Tibial nerve (tissue), 4 donors: Measurements from ENCODE around the gene ODAPH.

Experiments
- EP300 ChIP-seq, 2 donors: sonication (generic); formaldehyde crosslinking; IDR thresholded peaks; one replicate each; pipeline ENCODE4 v1.6.1; 2017; ENCODE audit warnings: antibody characterized with exemption in 2 of 2, mild to moderate bottlenecking in 1 of 2
- POLR2A ChIP-seq, 2 donors: fragments of 450-650 bp; IDR thresholded peaks; one replicate each; pipeline ENCODE4 v1.6.1; 2017; ENCODE audit warnings: antibody characterized with exemption in 2 of 2, mild to moderate bottlenecking in 2 of 2, moderate library complexity in 2 of 2
- TF ChIP-seq, protein P1 (sequence below), 5 experiments: fragments of 200-600 bp in 3 of 5; fragments of 450-650 bp in 2 of 5; sonication (generic) in 3 of 5; IDR thresholded peaks; one replicate each; pipeline ENCODE4 v1.5.1; 2016 to 2019; ENCODE audit warnings: antibody characterized with exemption in 5 of 5, mild to moderate bottlenecking in 3 of 5, moderate library complexity in 2 of 5

DNA sequence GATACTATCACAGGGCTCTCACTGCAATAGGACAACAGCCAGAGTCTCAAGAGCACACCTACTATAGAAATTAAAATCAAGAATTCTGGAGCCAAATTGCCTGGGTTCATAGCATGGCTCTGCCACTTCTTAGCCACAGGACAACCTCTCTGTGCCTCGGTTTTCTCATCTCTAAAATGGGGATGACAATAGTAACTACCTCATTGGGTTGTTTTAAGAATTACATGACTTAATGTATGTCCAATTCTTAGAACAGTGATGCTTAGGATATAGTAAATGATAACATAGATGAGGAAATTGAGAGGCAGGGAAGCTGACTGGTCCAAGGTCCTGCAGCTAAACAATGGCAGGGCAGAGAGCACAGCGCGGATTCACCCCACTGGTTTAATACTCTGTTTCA lies 11.0 kb upstream of the ODAPH start:
- TF ChIP-seq, protein P1, sequence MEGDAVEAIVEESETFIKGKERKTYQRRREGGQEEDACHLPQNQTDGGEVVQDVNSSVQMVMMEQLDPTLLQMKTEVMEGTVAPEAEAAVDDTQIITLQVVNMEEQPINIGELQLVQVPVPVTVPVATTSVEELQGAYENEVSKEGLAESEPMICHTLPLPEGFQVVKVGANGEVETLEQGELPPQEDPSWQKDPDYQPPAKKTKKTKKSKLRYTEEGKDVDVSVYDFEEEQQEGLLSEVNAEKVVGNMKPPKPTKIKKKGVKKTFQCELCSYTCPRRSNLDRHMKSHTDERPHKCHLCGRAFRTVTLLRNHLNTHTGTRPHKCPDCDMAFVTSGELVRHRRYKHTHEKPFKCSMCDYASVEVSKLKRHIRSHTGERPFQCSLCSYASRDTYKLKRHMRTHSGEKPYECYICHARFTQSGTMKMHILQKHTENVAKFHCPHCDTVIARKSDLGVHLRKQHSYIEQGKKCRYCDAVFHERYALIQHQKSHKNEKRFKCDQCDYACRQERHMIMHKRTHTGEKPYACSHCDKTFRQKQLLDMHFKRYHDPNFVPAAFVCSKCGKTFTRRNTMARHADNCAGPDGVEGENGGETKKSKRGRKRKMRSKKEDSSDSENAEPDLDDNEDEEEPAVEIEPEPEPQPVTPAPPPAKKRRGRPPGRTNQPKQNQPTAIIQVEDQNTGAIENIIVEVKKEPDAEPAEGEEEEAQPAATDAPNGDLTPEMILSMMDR (IDR thresholded peaks at IDR 0.05), result no peak
- no peak for TF ChIP-seq POLR2A (IDR thresholded peaks at IDR 0.05)
- TF ChIP-seq EP300 (IDR thresholded peaks at IDR 0.05), result no peak
